ENCODE results near the gene HUS1. TPM values are rescaled to one million over a fixed set of nuclear protein-coding genes. Genes with fewer than 3 reads are reported as not detected.
"Not testable (repeated sequence)": the region's sequence is repeated elsewhere in the genome, so short reads cannot be mapped to it uniquely, and the experiment has no call there.

HUS1 gene
- total and polyA plus RNA-seq, 2 of the 13 experiments (the other 11 are each of a cell fraction or from before 2014, with no cell fraction given) = 14.8 to 16.9 TPM

- TF ChIP-seq STAG1 (CRISPR knock-in tag; IDR thresholded peaks at IDR 0.05) (0 out of 2 replicates have a peak, but pooled peaks have one; percentile 10), ZNF331 (CRISPR knock-in tag; IDR thresholded peaks at IDR 0.05) (peak; percentile 42; the same call in 1 of the 2 replicates), HNF1A (IDR thresholded peaks at IDR 0.05; ENCODE audit: low read depth) (peak; percentile 52; the same call in 1 of the 2 replicates), HNF1A (CRISPR knock-in tag; IDR thresholded peaks at IDR 0.05; ENCODE audit: borderline replicate concordance) (peak; percentile 81; the same call in 1 of the 2 replicates), MYC (CRISPR knock-in tag; IDR thresholded peaks at IDR 0.05; ENCODE audit: borderline replicate concordance) (peak; percentile 44; the same call in 1 of the 2 replicates), NCOA2 (CRISPR knock-in tag; IDR thresholded peaks at IDR 0.05) (peak; percentile 68; the same call in 1 of the 2 replicates), RCOR2 (CRISPR knock-in tag; IDR thresholded peaks at IDR 0.05) (0 out of 2 replicates have a peak, but pooled peaks have one; percentile 24), FOXJ3 (CRISPR knock-in tag; IDR thresholded peaks at IDR 0.05; ENCODE audit: borderline replicate concordance) (0 out of 2 replicates have a peak, but pooled peaks have one; percentile 47), SOX6 (CRISPR knock-in tag; IDR thresholded peaks at IDR 0.05) (peak; percentile 80), ELF3 (CRISPR knock-in tag; IDR thresholded peaks at IDR 0.05) (peak; percentile 50; the same call in 1 of the 2 replicates), TEAD3 (CRISPR knock-in tag; optimal IDR thresholded peaks at IDR 0.05; ENCODE audit: borderline replicate concordance) (peak; percentile 65), KAT8 (CRISPR knock-in tag; IDR thresholded peaks at IDR 0.05) (peak; percentile 43; the same call in 1 of the 2 replicates), HDAC1 (CRISPR knock-in tag; IDR thresholded peaks at IDR 0.05) (peak; percentile 61), EP300 (CRISPR knock-in tag; IDR thresholded peaks at IDR 0.05; ENCODE audit: borderline replicate concordance) (0 out of 2 replicates have a peak, but pooled peaks have one; percentile 29), TBX2 (CRISPR knock-in tag; IDR thresholded peaks at IDR 0.05; ENCODE audit: borderline replicate concordance) (peak; percentile 53; the same call in 1 of the 2 replicates), PITX1 (CRISPR knock-in tag; IDR thresholded peaks at IDR 0.05) (peak; percentile 97), YEATS4 (CRISPR knock-in tag; IDR thresholded peaks at IDR 0.05; ENCODE audit: borderline replicate concordance) (peak; percentile 28; the same call in 1 of the 2 replicates), NR2F1 (CRISPR knock-in tag; IDR thresholded peaks at IDR 0.05) (peak in 1 of 2 experiments; percentile 36; a peak in 1 of 4 replicates), SIX1 (CRISPR knock-in tag; IDR thresholded peaks at IDR 0.05; ENCODE audit: borderline replicate concordance) (peak; percentile 74; the same call in 1 of the 2 replicates), PPARG (CRISPR knock-in tag; conservative IDR thresholded peaks at IDR 0.05) (peak; percentile 36; the same call in 1 of the 2 replicates), SIX4 (CRISPR knock-in tag; IDR thresholded peaks at IDR 0.05) (peak; percentile 70), PATZ1 (CRISPR knock-in tag; IDR thresholded peaks at IDR 0.05) (peak; percentile 43; the same call in 1 of the 2 replicates), SP5 (CRISPR knock-in tag; IDR thresholded peaks at IDR 0.05; ENCODE audit: borderline replicate concordance, low read depth) (peak; percentile 47; the same call in 1 of the 2 replicates)
- TF ChIP-seq SOX6 (IDR thresholded peaks at IDR 0.05); EP300 (IDR thresholded peaks at IDR 0.05; ENCODE audit: low read depth in 2 of 2, low read length in 2 of 2): not testable (repeated sequence)
Measured at GRCh38 chr7:47989607-47990400, 10.4 kb upstream of the HUS1 start (continued).
